ENCODE results near the gene C1orf198.

The C1orf198 gene

GRCh38 chr1:230809256-230809990 is 58.9 kb downstream of the C1orf198 start:
- no peak for DNase-seq (ENCODE audit: low read depth)

- DNase-seq (ENCODE audit: low read depth) = peak; percentile 66
Observed at GRCh38 chr1:230808281-230808872, 59.9 kb downstream of the C1orf198 start.

- no peak for DNase-seq (ENCODE audit: low read depth)
Observed at GRCh38 chr1:230807561-230808280, 60.6 kb downstream of the C1orf198 start.

- DNase-seq (ENCODE audit: low read depth) = no peak
Observed at GRCh38 chr1:230807029-230807428, 61.3 kb downstream of the C1orf198 start.

- DNase-seq (ENCODE audit: low read depth) = no peak
Observed at GRCh38 chr1:230806552-230806951, 61.8 kb downstream of the C1orf198 start.

GRCh38 chr1:230804396-230804795 is 63.9 kb downstream of the C1orf198 start:
- no peak for DNase-seq (ENCODE audit: low read depth)

GRCh38 chr1:230800891-230801840 is 67.2 kb downstream of the C1orf198 start:
- peak; percentile 31 for DNase-seq (ENCODE audit: low read depth)

- DNase-seq (ENCODE audit: low read depth) = no peak
Observed at GRCh38 chr1:230798491-230798890, 69.8 kb downstream of the C1orf198 start.

GRCh38 chr1:230797942-230798365 is 70.4 kb downstream of the C1orf198 start:
- peak; percentile 79 for DNase-seq (ENCODE audit: low read depth)

- no peak for DNase-seq (ENCODE audit: low read depth)
Observed at GRCh38 chr1:230797376-230797920, 70.9 kb downstream of the C1orf198 start.

GRCh38 chr1:230796626-230797025 is 71.7 kb downstream of the C1orf198 start:
- DNase-seq (ENCODE audit: low read depth) = no peak

- no peak for DNase-seq (ENCODE audit: low read depth)
Observed at GRCh38 chr1:230794871-230795605, 73.3 kb downstream of the C1orf198 start.

- peak; percentile 45 for DNase-seq (ENCODE audit: low read depth)
Observed at GRCh38 chr1:230794431-230794830, 73.9 kb downstream of the C1orf198 start.

GRCh38 chr1:230793463-230793745 is 74.9 kb downstream of the C1orf198 start:
- no peak for DNase-seq (ENCODE audit: low read depth)

GRCh38 chr1:230792691-230793462 is 75.4 kb downstream of the C1orf198 start:
- peak; percentile 26 for DNase-seq (ENCODE audit: low read depth)

GRCh38 chr1:230791986-230792564 is 76.2 kb downstream of the C1orf198 start:
- DNase-seq (ENCODE audit: low read depth) = no peak

GRCh38 chr1:230790026-230790425 is 78.3 kb downstream of the C1orf198 start:
- DNase-seq (ENCODE audit: low read depth) = no peak

- DNase-seq (ENCODE audit: low read depth) = no peak
Observed at GRCh38 chr1:230788561-230789275, 79.6 kb downstream of the C1orf198 start.

- DNase-seq (ENCODE audit: low read depth) = no peak
Observed at GRCh38 chr1:230787471-230787870, 80.8 kb downstream of the C1orf198 start.

Data from EH (cell line).